ENCODE results near the gene PDE4B.

DNA sequence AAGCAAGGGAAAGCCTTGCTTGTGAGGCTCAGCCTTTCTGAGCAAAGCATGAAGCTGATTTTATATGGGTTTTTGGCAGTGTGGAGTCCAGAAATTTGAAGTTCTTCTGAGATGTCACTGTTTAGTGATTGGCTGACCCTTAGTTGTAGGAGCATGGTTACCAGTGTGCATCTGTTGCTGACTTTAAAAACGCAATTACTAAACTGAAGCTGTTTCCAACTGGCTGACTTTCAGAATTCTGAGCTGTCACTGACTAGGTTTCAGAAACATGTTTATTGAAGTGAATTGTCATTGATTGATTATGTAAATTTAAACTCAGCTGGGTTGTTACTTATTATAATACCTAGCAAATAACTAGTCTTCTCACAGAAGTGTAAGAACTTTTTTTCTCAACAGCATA lies 89.4 kb downstream of the PDE4B start:
- TF ChIP-seq, protein P1, sequence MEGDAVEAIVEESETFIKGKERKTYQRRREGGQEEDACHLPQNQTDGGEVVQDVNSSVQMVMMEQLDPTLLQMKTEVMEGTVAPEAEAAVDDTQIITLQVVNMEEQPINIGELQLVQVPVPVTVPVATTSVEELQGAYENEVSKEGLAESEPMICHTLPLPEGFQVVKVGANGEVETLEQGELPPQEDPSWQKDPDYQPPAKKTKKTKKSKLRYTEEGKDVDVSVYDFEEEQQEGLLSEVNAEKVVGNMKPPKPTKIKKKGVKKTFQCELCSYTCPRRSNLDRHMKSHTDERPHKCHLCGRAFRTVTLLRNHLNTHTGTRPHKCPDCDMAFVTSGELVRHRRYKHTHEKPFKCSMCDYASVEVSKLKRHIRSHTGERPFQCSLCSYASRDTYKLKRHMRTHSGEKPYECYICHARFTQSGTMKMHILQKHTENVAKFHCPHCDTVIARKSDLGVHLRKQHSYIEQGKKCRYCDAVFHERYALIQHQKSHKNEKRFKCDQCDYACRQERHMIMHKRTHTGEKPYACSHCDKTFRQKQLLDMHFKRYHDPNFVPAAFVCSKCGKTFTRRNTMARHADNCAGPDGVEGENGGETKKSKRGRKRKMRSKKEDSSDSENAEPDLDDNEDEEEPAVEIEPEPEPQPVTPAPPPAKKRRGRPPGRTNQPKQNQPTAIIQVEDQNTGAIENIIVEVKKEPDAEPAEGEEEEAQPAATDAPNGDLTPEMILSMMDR (IDR thresholded peaks at IDR 0.05; ENCODE audit: low read length), result no peak
- TF ChIP-seq EZH2 (IDR thresholded peaks at IDR 0.05; ENCODE audit: borderline replicate concordance, low read length), result no peak
